Ascending aorta (tissue), 2 donors: ENCODE data around the gene ERBB3. TPM values are rescaled to one million over a fixed set of nuclear protein-coding genes. Genes with fewer than 3 reads are reported as not detected.

ENCODE experiments used
- DNase-seq, 2 donors: peaks; one replicate each; pipeline ENCODE4 v3.0.0-alpha.2; 2019; ENCODE audit warnings: low spot score in 2 of 2
- H3K27ac ChIP-seq, 2 donors: fragments of 200-600 bp; sonication (generic); one replicate each; pipeline ENCODE4 v1.5.1; 2016 to 2017; ENCODE audit warnings: mild to moderate bottlenecking in 1 of 2
- H3K27me3 ChIP-seq: fragments of 200-600 bp; sonication (generic); one replicate; pipeline ENCODE4 v1.5.1; 2017
- H3K36me3 ChIP-seq, 2 donors: fragments of 200-600 bp; sonication (generic); one replicate each; pipeline ENCODE4 v1.5.1; 2016
- H3K4me1 ChIP-seq, 2 donors: fragments of 200-600 bp; sonication (generic); one replicate each; pipeline ENCODE4 v1.5.1; 2016 to 2017; ENCODE audit warnings: mild to moderate bottlenecking in 1 of 2
- H3K4me3 ChIP-seq, 2 donors: fragments of 200-600 bp; sonication (generic); one replicate each; pipeline ENCODE4 v1.5.1; 2016 to 2017; ENCODE audit warnings: mild to moderate bottlenecking in 1 of 2
- H3K9me3 ChIP-seq, 2 donors: fragments of 200-600 bp; sonication (generic); one replicate each; pipeline ENCODE4 v1.5.1; 2016
- intact Hi-C: fragments of 100-400 bp; cut with DNase I; formaldehyde crosslinking; loops from one replicate; pipeline ENCODE4 v1.15.1; 2023
- total RNA-seq: library from RNA; depleted of rRNA; stranded (reverse); fragments of >200 nt; gene quantifications from one replicate; pipeline ENCODE4 v1.1.0, GENCODE V29; 2016
- TF ChIP-seq, protein P1 (sequence below), 3 experiments: fragments of 200-600 bp in 2 of 3; fragments of 450-650 bp in 1 of 3; sonication (generic) in 2 of 3; IDR thresholded peaks; one replicate each; pipeline ENCODE4 v1.5.1; 2016 to 2019; ENCODE audit warnings: antibody characterized with exemption in 3 of 3, mild to moderate bottlenecking in 1 of 3, moderate library complexity in 1 of 3

Gene ERBB3
- total RNA-seq, 1 donor from 2014 or later = 3.2 TPM

DNA sequence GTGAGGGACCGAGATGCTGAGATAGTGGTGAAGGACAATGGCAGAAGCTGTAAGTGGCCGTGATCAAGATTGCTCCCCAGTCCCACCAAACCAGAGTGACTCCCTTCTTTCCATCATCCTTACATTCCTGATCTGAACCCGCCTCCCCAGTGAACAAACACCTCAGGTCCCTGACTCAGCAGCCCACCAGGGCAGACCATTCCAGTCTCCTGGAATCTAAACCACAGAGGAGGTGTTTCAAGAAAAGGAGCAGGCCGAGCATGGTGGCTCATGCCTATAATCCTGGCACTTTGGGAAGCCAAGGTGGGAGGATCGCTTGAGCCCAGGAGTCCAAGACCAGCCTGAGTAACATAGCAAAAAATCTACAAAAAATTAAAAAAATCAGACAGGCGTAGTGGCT lies 6.6 kb downstream of the ERBB3 start:
- H3K9me3 ChIP-seq = no peaks in the 10 kb centered on the region
- intact Hi-C loops = no loop called here
- no peaks in the 10 kb centered on the region for H3K36me3 ChIP-seq
- DNase-seq = no peak
- no peaks in the 10 kb centered on the region for H3K4me1 ChIP-seq
- TF ChIP-seq, protein P1, sequence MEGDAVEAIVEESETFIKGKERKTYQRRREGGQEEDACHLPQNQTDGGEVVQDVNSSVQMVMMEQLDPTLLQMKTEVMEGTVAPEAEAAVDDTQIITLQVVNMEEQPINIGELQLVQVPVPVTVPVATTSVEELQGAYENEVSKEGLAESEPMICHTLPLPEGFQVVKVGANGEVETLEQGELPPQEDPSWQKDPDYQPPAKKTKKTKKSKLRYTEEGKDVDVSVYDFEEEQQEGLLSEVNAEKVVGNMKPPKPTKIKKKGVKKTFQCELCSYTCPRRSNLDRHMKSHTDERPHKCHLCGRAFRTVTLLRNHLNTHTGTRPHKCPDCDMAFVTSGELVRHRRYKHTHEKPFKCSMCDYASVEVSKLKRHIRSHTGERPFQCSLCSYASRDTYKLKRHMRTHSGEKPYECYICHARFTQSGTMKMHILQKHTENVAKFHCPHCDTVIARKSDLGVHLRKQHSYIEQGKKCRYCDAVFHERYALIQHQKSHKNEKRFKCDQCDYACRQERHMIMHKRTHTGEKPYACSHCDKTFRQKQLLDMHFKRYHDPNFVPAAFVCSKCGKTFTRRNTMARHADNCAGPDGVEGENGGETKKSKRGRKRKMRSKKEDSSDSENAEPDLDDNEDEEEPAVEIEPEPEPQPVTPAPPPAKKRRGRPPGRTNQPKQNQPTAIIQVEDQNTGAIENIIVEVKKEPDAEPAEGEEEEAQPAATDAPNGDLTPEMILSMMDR (IDR thresholded peaks at IDR 0.05) = no peak
- no peaks in the 10 kb centered on the region for H3K27me3 ChIP-seq
- no peak overlapping the region for H3K27ac ChIP-seq
- H3K4me3 ChIP-seq = no peak overlapping the region

DNA sequence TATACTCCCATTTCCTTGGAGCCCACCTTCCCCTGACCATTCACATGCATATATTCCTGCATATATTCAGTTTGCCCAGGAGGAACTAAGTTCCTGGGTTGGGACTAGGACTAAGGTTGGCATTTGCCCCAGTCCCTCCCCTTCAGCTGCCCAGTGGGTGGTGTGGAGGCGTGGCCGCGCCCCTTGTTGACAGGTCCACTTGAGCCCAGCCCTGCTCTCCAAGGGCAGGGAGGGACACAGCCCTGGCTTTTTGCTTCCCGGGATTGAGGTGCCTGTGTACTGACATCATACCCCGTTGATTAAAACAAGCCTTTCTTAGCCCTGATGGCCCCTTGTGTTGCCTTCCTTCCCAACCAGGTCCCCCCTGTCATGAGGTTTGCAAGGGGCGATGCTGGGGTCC lies 7.3 kb downstream of the ERBB3 start:
- DNase-seq = no peak
- no peaks in the 10 kb centered on the region for H3K4me1 ChIP-seq

DNA sequence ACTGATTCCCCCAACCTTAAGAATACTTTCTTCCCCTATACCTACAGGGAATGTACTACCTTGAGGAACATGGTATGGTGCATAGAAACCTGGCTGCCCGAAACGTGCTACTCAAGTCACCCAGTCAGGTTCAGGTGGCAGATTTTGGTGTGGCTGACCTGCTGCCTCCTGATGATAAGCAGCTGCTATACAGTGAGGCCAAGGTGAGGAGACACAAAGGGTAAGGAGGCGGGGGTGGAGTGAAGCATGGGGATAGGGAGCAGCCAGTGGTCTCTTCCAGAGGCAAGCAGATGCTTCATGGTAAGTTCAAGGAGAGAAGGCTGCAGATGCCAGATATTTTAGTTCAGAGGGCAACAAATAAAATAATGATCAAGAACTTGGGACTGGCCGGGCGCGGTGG lies 17.8 kb downstream of the ERBB3 start:
- H3K9me3 ChIP-seq = no peaks in the 10 kb centered on the region
- no peaks in the 10 kb centered on the region for H3K36me3 ChIP-seq
- TF ChIP-seq, protein P1 (IDR thresholded peaks at IDR 0.05) = no peak
- no peaks in the 10 kb centered on the region for H3K27me3 ChIP-seq
- DNase-seq = no peak
- no peak overlapping the region for H3K27ac ChIP-seq
- H3K4me1 ChIP-seq = no peaks in the 10 kb centered on the region
- no peak overlapping the region for H3K4me3 ChIP-seq
- intact Hi-C loops = no loop called here

More for the DNA sequence above, 7.3 kb downstream of the ERBB3 start:
- Histone ChIP-seq H3K27ac (no peak overlapping the region), H3K4me3 (no peak overlapping the region), H3K27me3 (no peaks in the 10 kb centered on the region), H3K36me3 (no peaks in the 10 kb centered on the region), H3K9me3 (no peaks in the 10 kb centered on the region)
- TF ChIP-seq, protein P1 (IDR thresholded peaks at IDR 0.05) = no peak
- intact Hi-C loops = no loop called here

DNA sequence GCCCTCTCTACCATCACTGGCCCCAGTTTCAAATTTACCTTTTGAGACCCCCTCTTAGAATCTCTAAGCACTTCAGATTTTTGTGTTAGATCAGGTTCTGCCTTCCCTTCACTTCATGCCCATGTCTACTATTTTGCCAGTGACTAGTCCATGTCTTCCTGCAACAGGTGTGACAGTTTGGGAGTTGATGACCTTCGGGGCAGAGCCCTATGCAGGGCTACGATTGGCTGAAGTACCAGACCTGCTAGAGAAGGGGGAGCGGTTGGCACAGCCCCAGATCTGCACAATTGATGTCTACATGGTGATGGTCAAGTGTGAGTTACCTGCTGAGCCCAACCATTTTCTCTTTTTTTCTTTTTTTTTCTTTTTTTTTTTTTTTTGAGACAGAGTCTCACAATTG lies 18.6 kb downstream of the ERBB3 start:
- no peaks in the 10 kb centered on the region for H3K36me3 ChIP-seq
- no peaks in the 10 kb centered on the region for H3K9me3 ChIP-seq
- H3K4me3 ChIP-seq = no peak overlapping the region
- no peaks in the 10 kb centered on the region for H3K27me3 ChIP-seq
- DNase-seq = no peak
- no peaks in the 10 kb centered on the region for H3K4me1 ChIP-seq
- TF ChIP-seq, protein P1 (IDR thresholded peaks at IDR 0.05) = no peak
- no peak overlapping the region for H3K27ac ChIP-seq
- intact Hi-C loops = no loop called here

DNA sequence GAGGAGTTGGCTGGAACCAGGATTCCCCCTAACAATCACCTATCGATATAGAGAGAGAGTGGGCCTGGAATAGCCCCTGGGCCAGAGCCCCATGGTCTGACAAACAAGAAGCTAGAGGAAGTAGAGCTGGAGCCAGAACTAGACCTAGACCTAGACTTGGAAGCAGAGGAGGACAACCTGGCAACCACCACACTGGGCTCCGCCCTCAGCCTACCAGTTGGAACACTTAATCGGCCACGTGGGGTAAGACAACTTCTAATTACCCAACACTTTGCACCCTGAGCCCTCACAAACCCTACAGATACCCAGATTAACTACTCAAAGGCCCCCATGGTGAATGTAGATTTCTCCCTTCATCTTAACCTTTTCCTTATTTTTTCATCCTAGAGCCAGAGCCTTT lies 19.8 kb downstream of the ERBB3 start:
- Histone ChIP-seq H3K36me3 (no peaks in the 10 kb centered on the region), H3K4me1 (no peaks in the 10 kb centered on the region), H3K27ac (no peak overlapping the region), H3K9me3 (no peaks in the 10 kb centered on the region), H3K4me3 (no peak overlapping the region), H3K27me3 (no peaks in the 10 kb centered on the region)
- DNase-seq = no peak
- intact Hi-C loops = no loop called here
- TF ChIP-seq, protein P1 (IDR thresholded peaks at IDR 0.05) = no peak

DNA sequence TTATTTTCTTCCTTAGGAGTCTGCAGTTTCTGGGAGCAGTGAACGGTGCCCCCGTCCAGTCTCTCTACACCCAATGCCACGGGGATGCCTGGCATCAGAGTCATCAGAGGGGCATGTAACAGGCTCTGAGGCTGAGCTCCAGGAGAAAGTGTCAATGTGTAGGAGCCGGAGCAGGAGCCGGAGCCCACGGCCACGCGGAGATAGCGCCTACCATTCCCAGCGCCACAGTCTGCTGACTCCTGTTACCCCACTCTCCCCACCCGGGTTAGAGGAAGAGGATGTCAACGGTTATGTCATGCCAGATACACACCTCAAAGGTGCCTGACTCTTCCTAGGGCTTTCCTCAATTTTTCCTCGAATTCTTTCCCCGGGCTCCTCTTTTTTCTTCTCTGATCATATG lies 21.1 kb downstream of the ERBB3 start:
- Histone ChIP-seq H3K36me3 (no peaks in the 10 kb centered on the region), H3K27ac (no peak overlapping the region), H3K4me3 (no peak overlapping the region), H3K9me3 (no peaks in the 10 kb centered on the region), H3K4me1 (peaks cover 0 to 10% of the 10 kb centered on the region in 2 donors), H3K27me3 (no peaks in the 10 kb centered on the region)
- intact Hi-C loops = no loop called here
- DNase-seq = no peak
- TF ChIP-seq, protein P1 (IDR thresholded peaks at IDR 0.05) = no peak
